ENCODE data around the gene FBXW7.

The FBXW7 gene

GRCh38 chr4:152421576-152421975 lies 114.3 kb downstream of the FBXW7 start:
- no peak for DNase-seq

- DNase-seq, result no peak
These were observed 116.1 kb downstream of the FBXW7 start for GRCh38 chr4:152419809-152420208.

GRCh38 chr4:152417673-152418072 lies 118.2 kb downstream of the FBXW7 start:
- no peak for DNase-seq

GRCh38 chr4:152415980-152416379 lies 119.9 kb downstream of the FBXW7 start:
- DNase-seq, result no peak

- peak; percentile 31 for DNase-seq
These were observed 127.2 kb downstream of the FBXW7 start for GRCh38 chr4:152408514-152409327.

- peak; percentile 44 for DNase-seq
These were observed 134.5 kb downstream of the FBXW7 start for GRCh38 chr4:152401424-152401823.

- DNase-seq, result peak; percentile 96
These were observed 136.6 kb downstream of the FBXW7 start for GRCh38 chr4:152399246-152399645.

GRCh38 chr4:152398060-152398459 lies 137.8 kb downstream of the FBXW7 start:
- no peak for DNase-seq

GRCh38 chr4:152394791-152395190 lies 141.1 kb downstream of the FBXW7 start:
- DNase-seq, result no peak

GRCh38 chr4:152392079-152392478 lies 143.8 kb downstream of the FBXW7 start:
- DNase-seq, result no peak

- DNase-seq, result no peak
These were observed 145.7 kb downstream of the FBXW7 start for GRCh38 chr4:152390216-152390615.

- DNase-seq, result no peak
These were observed 146.5 kb downstream of the FBXW7 start for GRCh38 chr4:152389359-152389758.

- DNase-seq, result no peak
These were observed 150.3 kb downstream of the FBXW7 start for GRCh38 chr4:152385551-152385950.

GRCh38 chr4:152382057-152382785 lies 153.7 kb downstream of the FBXW7 start:
- DNase-seq, result no peak

GRCh38 chr4:152380919-152381318 lies 155.0 kb downstream of the FBXW7 start:
- no peak for DNase-seq

GRCh38 chr4:152380185-152380584 lies 155.7 kb downstream of the FBXW7 start:
- no peak for DNase-seq

- DNase-seq, result no peak
These were observed 161.1 kb downstream of the FBXW7 start for GRCh38 chr4:152374606-152375285.

GRCh38 chr4:152374153-152374552 lies 161.7 kb downstream of the FBXW7 start:
- no peak for DNase-seq

- DNase-seq, result no peak
These were observed 163.4 kb downstream of the FBXW7 start for GRCh38 chr4:152372444-152372843.

- no peak for DNase-seq
These were observed 166.0 kb downstream of the FBXW7 start for GRCh38 chr4:152369902-152370295.

GRCh38 chr4:152369203-152369901 lies 166.5 kb downstream of the FBXW7 start:
- no peak for DNase-seq

GRCh38 chr4:152368001-152368400 lies 167.9 kb downstream of the FBXW7 start:
- DNase-seq, result no peak

- DNase-seq, result no peak
These were observed 171.0 kb downstream of the FBXW7 start for GRCh38 chr4:152364883-152365282.
